GM12872 (cell line): ENCODE data around the gene GRIA2.

Source experiments
- TF ChIP-seq, protein P1 (sequence below): IDR thresholded peaks from 3 replicates; pipeline ENCODE4 v1.5.1; 2011; ENCODE audit warnings: low read depth, mild to moderate bottlenecking, low read length, moderate library complexity; ENCODE audit not compliant: insufficient read depth

The GRIA2 gene

GRCh38 chr4:157217708-157218107, 2.8 kb upstream of the GRIA2 start:
- TF ChIP-seq, protein P1, sequence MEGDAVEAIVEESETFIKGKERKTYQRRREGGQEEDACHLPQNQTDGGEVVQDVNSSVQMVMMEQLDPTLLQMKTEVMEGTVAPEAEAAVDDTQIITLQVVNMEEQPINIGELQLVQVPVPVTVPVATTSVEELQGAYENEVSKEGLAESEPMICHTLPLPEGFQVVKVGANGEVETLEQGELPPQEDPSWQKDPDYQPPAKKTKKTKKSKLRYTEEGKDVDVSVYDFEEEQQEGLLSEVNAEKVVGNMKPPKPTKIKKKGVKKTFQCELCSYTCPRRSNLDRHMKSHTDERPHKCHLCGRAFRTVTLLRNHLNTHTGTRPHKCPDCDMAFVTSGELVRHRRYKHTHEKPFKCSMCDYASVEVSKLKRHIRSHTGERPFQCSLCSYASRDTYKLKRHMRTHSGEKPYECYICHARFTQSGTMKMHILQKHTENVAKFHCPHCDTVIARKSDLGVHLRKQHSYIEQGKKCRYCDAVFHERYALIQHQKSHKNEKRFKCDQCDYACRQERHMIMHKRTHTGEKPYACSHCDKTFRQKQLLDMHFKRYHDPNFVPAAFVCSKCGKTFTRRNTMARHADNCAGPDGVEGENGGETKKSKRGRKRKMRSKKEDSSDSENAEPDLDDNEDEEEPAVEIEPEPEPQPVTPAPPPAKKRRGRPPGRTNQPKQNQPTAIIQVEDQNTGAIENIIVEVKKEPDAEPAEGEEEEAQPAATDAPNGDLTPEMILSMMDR: peak; percentile 39; the same call in 1 of the 3 replicates

DNA sequence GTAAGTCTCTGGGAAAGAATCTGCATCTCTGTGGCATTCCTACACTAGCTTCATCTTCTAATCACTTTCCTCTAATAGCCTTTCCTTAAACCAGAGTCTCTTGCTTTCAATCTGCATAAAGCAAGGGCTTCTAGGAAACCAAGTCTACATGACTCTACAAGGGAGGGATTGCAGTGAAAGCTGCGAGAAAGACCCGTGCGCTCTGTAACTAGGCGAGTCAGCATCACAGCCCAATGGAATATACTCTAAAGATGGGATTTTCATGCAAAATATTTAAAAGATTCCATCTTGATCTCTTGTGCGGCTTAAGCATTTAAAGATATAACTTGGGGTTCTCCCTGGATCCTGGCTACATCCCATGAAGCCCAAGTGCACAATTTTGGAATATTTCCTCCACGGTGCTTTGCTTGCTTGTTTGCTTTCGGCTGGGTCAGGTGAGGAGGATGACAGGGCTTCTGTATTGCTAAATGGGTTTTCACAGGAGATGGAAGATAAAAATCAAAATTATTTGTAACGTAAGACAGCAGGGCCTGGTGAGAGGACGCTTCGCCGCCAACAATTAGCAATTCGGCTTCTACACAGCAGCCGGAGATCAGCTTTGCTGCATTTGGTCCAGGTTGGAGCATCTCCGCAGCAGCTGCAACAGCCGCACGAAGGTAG, 687 bp upstream of the GRIA2 start:
- TF ChIP-seq, protein P1: no peak

- TF ChIP-seq, protein P1: no peak
These were observed 932 bp downstream of the GRIA2 start for GRCh38 chr4:157221426-157221894.

GRCh38 chr4:157221895-157222770, 1.6 kb downstream of the GRIA2 start:
- TF ChIP-seq, protein P1: no peak

DNA sequence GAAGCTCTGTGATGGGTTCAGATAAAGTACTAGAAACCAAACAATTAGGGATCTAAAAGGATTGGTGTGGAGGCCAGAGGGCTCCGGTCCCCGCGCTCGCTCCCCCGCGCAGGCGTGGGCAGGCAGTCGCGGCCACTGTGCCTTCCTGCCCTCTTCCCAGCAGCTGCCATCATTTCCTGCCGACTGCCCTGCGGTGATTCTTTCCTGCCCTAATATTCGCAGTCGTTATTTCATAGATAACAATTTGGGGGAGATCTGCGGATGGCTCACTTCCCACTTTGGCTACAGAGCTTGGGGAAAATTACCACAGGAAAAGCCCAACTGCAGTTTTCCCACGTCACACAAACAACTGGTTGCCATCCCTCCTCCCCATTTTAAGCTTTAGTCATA, 2.2 kb downstream of the GRIA2 start:
- TF ChIP-seq, protein P1: no peak

- TF ChIP-seq, protein P1: no peak
These were observed 2.9 kb downstream of the GRIA2 start for GRCh38 chr4:157223456-157223855.

- TF ChIP-seq, protein P1: no peak
These were observed 4.6 kb downstream of the GRIA2 start for GRCh38 chr4:157225096-157225495.
